HepG2 (cell line): ENCODE measurements around the gene PARP3. TPM values are rescaled to one million over a fixed set of nuclear protein-coding genes. Genes with fewer than 3 reads are reported as not detected.

Experiments
- AFF4 ChIP-seq: sonication (generic); formaldehyde crosslinking; IDR thresholded peaks from 2 replicates; pipeline ENCODE4 v1.4.0; 2020; ENCODE audit warnings: missing genetic modification reagents
- AKAP8 ChIP-seq: sonication (generic); formaldehyde crosslinking; IDR thresholded peaks from 2 replicates; pipeline ENCODE4 v1.5.1; 2020; ENCODE audit warnings: mild to moderate bottlenecking, missing genetic modification reagents
- HES4 ChIP-seq: sonication (generic); formaldehyde crosslinking; IDR thresholded peaks from 2 replicates; pipeline ENCODE4 v1.9.0; 2021; ENCODE audit warnings: mild to moderate bottlenecking, missing genetic modification reagents, borderline replicate concordance
- KLF12 ChIP-seq: sonication (generic); formaldehyde crosslinking; IDR thresholded peaks from 2 replicates; pipeline ENCODE4 v1.4.0; 2020; ENCODE audit warnings: missing genetic modification reagents, borderline replicate concordance
- MAFG ChIP-seq: sonication (generic); formaldehyde crosslinking; IDR thresholded peaks from 2 replicates; pipeline ENCODE4 v1.5.1; 2020; ENCODE audit warnings: mild to moderate bottlenecking, missing genetic modification reagents
- PHF21A ChIP-seq: sonication (generic); formaldehyde crosslinking; IDR thresholded peaks from 2 replicates; pipeline ENCODE4 v1.5.0; 2020; ENCODE audit warnings: mild to moderate bottlenecking, missing genetic modification reagents
- RFX5 ChIP-seq: IDR thresholded peaks from 2 replicates; pipeline ENCODE4 v1.6.1; 2011; ENCODE audit warnings: low read depth, low read length, improper control_type of control experiment
- RXRB ChIP-seq: IDR thresholded peaks from 2 replicates; pipeline ENCODE4 v1.6.1; 2016; ENCODE audit warnings: borderline replicate concordance, missing genetic modification reagents, missing compliant biosample characterization
- SALL1 ChIP-seq: sonication (generic); formaldehyde crosslinking; IDR thresholded peaks from 2 replicates; pipeline ENCODE4 v1.8.0; 2022; ENCODE audit warnings: mild to moderate bottlenecking, missing genetic modification reagents
- TEAD2 ChIP-seq: sonication (generic); formaldehyde crosslinking; IDR thresholded peaks from 2 replicates; pipeline ENCODE4 v1.9.0; 2021; ENCODE audit warnings: missing genetic modification reagents
- TOPORS ChIP-seq: sonication (generic); formaldehyde crosslinking; IDR thresholded peaks from 2 replicates; pipeline ENCODE4 v1.8.0; 2023; ENCODE audit warnings: mild to moderate bottlenecking, missing genetic modification reagents
- ZFP1 ChIP-seq: IDR thresholded peaks from 2 replicates; pipeline ENCODE4 v1.6.1; 2016
- ZNF563 ChIP-seq: sonication (generic); formaldehyde crosslinking; IDR thresholded peaks from 2 replicates; pipeline ENCODE4 v1.8.0; 2022; ENCODE audit warnings: mild to moderate bottlenecking, moderate library complexity, missing genetic modification reagents
- ZNF652 ChIP-seq: IDR thresholded peaks from 2 replicates; pipeline ENCODE4 v1.6.1; 2016; ENCODE audit warnings: low read depth, borderline replicate concordance
- ZNF674 ChIP-seq: sonication (generic); formaldehyde crosslinking; IDR thresholded peaks from 2 replicates; pipeline ENCODE4 v1.5.0; 2020; ENCODE audit warnings: low read depth, mild to moderate bottlenecking, missing genetic modification reagents
- ZNF678 ChIP-seq: sonication (generic); formaldehyde crosslinking; IDR thresholded peaks from 2 replicates; pipeline ENCODE4 v1.4.0; 2020; ENCODE audit warnings: mild to moderate bottlenecking, missing genetic modification reagents
- ZNF746 ChIP-seq: sonication (generic); formaldehyde crosslinking; IDR thresholded peaks from 2 replicates; pipeline ENCODE4 v1.8.0; 2022; ENCODE audit warnings: mild to moderate bottlenecking, missing genetic modification reagents
- ZSCAN20 ChIP-seq: sonication (generic); formaldehyde crosslinking; IDR thresholded peaks from 2 replicates; pipeline ENCODE4 v1.4.0; 2020; ENCODE audit warnings: missing genetic modification reagents, mild to moderate bottlenecking, borderline replicate concordance
- polyA plus RNA-seq, 8 experiments: library from polyadenylated mRNA; depleted of rRNA in 3 of 8; stranded (reverse) in 7 of 8; unstranded in 1 of 8; fragments of >200 nt; fragmentation: Illumina TruSeq in 4 of 8; extraction: Trizol in 4 of 8; gene quantifications; 2 replicates each; pipeline versions ENCODE4 v1.2.1 to v1.2.3, GENCODE V29; 2011 to 2016; ENCODE audit warnings: low read depth in 4 of 8, missing spikeins in 1 of 8, mixed read lengths in 1 of 8; ENCODE audit not compliant: insufficient read depth in 1 of 8
- total RNA-seq, 5 experiments: library from RNA; depleted of rRNA; stranded (reverse); fragments of >200 nt; fragmentation: Illumina TruSeq; extraction: Trizol; gene quantifications; 2 replicates each; pipeline ENCODE4 v1.2.3, GENCODE V29; 2016; ENCODE audit warnings: low read depth in 1 of 5
- TF ChIP-seq, protein P1 (sequence below): sonication (generic); formaldehyde crosslinking; IDR thresholded peaks from 2 replicates; pipeline ENCODE4 v1.8.0; 2022; ENCODE audit warnings: low read depth, missing genetic modification reagents
- TF ChIP-seq, protein P2 (sequence below): sonication (generic); formaldehyde crosslinking; IDR thresholded peaks from 2 replicates; pipeline ENCODE4 v1.4.0; 2020; ENCODE audit warnings: missing genetic modification reagents
- TF ChIP-seq, protein P3 (sequence below): sonication (generic); formaldehyde crosslinking; IDR thresholded peaks from 2 replicates; pipeline ENCODE4 v1.4.0; 2020; ENCODE audit warnings: mild to moderate bottlenecking, missing genetic modification reagents

PARP3 gene
- total and polyA plus RNA-seq, 2 of the 13 experiments (the other 11 are each of a cell fraction or from before 2014, with no cell fraction given): 11.2 to 21.5 TPM

DNA sequence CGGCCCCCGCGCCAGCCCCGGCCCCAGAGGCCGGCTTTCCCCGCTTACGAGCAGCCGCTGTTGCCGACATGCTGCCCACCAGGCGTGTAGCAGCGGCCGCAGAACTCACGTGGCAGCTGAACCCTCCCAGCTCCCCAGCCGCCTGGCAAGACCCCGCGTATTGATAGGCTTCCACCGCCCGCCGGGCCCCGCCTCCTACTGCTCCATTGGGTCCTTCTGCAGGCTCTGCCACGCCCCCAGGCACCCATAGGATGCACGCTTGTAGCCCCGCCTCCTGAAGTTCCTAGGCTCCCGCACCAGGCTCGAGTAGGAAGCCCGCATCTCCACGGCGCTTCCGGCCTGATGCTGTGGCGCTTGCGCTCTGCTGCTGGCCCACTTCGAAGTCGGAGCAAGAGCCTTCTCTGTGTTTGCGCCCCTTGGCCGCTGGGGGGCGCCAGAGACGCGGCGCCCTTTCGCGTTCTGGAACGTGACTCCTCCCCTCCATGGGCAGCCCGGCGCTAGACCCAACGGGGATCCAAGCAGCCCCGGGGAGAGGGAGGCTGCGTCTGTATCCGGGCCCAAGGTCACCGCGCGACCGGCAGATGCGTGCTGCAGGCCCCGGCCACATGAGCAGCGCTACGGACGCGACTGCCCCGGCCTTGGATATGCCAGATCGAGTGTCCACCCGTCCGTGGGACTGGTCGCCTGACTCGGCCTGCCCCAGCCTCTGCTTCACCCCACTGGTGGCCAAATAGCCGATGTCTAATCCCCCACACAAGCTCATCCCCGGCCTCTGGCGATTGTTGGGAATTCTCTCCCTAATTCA is at the start of gene PARP3, which contains the start of gene RRP9 (continued):
- TF ChIP-seq, protein P1, sequence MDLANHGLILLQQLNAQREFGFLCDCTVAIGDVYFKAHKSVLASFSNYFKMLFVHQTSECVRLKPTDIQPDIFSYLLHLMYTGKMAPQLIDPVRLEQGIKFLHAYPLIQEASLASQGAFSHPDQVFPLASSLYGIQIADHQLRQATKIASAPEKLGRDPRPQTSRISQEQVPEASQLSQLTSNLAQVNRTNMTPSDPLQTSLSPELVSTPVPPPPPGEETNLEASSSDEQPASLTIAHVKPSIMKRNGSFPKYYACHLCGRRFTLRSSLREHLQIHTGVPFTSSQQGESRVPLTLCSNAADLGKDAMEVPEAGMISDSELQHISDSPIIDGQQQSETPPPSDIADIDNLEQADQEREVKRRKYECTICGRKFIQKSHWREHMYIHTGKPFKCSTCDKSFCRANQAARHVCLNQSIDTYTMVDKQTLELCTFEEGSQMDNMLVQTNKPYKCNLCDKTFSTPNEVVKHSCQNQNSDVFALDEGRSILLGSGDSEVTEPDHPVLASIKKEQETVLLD (CRISPR knock-in tag): no peak; the same call in 1 of the 2 replicates
- TF ChIP-seq AFF4 (CRISPR knock-in tag) (no peak; the same call in 1 of the 2 replicates), ZNF563 (peak; percentile 97; the same call in 1 of the 2 replicates), RXRB (CRISPR knock-in tag) (peak; percentile 79), ZNF674 (peak; percentile 93; the same call in 1 of the 2 replicates), ZFP1 (CRISPR knock-in tag) (no peak), TOPORS (peak; percentile 70), AKAP8 (CRISPR knock-in tag) (0 out of 2 replicates have a peak, but pooled peaks have one; percentile 55), MAFG (CRISPR knock-in tag) (no peak), PHF21A (CRISPR knock-in tag) (peak; percentile 90), ZNF678 (CRISPR knock-in tag) (peak; percentile 82; the same call in 1 of the 2 replicates), TEAD2 (CRISPR knock-in tag) (no peak), SALL1 (CRISPR knock-in tag) (peak; percentile 76), RFX5 (no peak), ZSCAN20 (CRISPR knock-in tag) (no peak), ZNF746 (CRISPR knock-in tag) (peak; percentile 64), HES4 (CRISPR knock-in tag) (peak; percentile 91), ZNF652 (CRISPR knock-in tag) (no peak), KLF12 (CRISPR knock-in tag) (peak; percentile 39; the same call in 1 of the 2 replicates)
- TF ChIP-seq, protein P2, sequence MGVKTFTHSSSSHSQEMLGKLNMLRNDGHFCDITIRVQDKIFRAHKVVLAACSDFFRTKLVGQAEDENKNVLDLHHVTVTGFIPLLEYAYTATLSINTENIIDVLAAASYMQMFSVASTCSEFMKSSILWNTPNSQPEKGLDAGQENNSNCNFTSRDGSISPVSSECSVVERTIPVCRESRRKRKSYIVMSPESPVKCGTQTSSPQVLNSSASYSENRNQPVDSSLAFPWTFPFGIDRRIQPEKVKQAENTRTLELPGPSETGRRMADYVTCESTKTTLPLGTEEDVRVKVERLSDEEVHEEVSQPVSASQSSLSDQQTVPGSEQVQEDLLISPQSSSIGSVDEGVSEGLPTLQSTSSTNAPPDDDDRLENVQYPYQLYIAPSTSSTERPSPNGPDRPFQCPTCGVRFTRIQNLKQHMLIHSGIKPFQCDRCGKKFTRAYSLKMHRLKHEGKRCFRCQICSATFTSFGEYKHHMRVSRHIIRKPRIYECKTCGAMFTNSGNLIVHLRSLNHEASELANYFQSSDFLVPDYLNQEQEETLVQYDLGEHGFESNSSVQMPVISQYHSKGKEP: no peak
- TF ChIP-seq, protein P3, sequence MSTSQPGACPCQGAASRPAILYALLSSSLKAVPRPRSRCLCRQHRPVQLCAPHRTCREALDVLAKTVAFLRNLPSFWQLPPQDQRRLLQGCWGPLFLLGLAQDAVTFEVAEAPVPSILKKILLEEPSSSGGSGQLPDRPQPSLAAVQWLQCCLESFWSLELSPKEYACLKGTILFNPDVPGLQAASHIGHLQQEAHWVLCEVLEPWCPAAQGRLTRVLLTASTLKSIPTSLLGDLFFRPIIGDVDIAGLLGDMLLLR (CRISPR knock-in tag): peak; percentile 81; the same call in 1 of the 2 replicates
